IPS-NIHi11 (cell line): ENCODE measurements around the gene HOXD8.

ENCODE experiments used
- DNase-seq: peaks from one replicate; pipeline ENCODE4 v3.0.0; 2012; ENCODE audit warnings: mixed read lengths, low spot score

The HOXD8 gene

DNA sequence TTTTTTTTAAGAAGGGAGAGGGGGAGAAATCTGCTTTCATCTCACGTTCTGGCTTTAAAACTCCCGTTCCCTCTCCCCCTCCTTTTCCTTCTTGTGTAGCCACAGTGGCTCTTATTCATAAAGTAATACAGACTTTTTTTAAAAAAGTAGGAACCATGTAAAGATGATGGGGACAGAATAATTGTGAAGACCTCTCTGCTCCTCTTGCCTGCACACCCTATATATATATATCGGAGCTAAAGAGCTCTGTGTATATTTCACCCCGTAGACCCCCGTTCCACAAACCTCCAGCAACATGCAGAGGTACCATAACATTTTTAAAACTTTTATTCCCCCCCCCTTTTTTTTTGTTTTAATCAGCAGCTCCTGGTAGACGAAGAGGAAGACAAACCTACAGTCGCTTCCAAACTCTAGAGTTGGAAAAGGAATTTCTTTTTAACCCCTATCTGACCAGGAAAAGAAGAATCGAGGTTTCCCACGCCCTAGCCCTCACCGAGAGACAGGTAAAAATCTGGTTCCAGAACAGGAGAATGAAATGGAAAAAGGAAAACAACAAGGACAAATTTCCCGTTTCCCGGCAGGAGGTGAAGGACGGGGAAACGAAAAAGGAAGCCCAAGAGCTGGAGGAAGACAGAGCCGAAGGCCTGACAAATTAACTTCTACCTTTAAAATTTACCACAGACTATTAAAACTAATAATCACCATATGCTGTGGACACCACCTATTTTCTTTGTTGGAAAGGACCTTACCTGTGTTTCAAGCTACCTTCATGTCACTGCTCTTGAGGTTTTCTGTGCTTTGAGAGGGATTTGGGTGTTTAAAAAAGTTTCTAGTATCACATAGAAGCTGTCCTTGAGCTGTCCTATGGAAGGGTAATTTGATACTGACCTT is 1.7 kb downstream of the HOXD8 start:
- DNase-seq = no peak

GRCh38 chr2:176131848-176132158 is 2.3 kb downstream of the HOXD8 start:
- no peak for DNase-seq

DNA sequence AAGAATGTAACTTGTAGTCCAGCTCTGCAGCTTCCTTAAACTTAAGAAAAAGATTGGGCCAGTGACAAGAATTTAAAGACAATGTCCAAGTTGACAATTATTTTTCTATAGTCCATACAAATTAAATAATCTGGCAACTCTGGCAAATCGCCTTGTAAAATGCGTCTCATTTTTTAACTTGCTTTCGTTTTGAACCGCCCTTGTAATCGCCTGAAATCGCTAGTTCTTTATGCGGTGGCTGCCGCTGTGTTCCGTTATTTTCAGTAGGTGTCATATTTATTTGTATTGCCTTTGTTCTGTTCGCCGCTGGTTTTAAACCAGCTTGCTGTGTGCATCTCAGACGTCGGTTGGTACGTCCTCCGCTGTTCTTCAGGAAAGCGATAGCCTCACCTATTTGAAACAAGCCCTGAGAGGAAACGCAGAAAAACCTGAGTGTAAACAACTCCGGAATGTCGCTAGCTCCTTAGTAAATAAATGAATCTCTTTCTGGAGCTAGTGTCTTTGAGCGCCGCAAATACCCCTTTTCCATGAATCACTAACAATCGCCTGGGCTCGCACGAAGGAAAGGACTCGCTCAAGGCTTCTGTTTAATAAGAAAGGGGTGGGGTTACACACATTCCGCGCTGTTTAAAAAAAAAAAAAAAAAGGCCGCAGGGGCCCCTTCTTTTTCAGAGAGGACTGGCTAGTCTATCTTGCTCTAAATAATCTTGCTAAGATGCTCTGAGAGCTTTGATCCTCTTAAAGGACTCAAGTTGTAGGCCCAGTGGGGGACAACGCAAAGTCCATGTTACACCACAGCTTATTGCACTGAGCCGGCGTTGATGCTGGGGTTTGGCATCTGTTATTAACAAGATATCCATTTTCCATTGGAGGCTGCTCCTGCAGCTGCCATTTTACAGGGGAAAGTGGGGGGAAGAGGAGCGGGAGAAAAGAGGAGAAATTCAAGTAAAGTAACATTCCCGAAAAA is 3.0 kb downstream of the HOXD8 start:
- no peak for DNase-seq

GRCh38 chr2:176133389-176133788 is 3.9 kb downstream of the HOXD8 start:
- no peak for DNase-seq

DNA sequence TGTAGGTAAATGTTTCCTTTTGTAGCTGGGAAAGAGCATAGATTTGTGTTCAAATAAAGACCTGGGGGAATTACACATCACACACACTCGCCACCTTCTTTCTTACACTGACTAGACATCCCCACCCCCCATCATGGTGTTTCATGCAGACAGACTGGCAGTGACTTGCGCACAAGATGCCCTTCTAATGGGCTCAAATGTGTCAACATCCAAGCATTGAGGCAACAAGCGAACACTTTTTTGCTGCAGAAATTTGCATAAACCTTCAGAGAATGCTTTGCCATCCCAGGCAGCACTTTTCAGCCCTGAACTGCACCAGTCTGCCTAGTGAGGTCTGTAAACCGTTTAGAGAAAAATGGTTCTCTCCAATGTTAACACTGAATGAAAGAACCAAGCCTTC is 4.5 kb downstream of the HOXD8 start:
- DNase-seq = no peak

- no peak for DNase-seq
Observed at GRCh38 chr2:176135035-176135440, 5.5 kb downstream of the HOXD8 start.

DNA sequence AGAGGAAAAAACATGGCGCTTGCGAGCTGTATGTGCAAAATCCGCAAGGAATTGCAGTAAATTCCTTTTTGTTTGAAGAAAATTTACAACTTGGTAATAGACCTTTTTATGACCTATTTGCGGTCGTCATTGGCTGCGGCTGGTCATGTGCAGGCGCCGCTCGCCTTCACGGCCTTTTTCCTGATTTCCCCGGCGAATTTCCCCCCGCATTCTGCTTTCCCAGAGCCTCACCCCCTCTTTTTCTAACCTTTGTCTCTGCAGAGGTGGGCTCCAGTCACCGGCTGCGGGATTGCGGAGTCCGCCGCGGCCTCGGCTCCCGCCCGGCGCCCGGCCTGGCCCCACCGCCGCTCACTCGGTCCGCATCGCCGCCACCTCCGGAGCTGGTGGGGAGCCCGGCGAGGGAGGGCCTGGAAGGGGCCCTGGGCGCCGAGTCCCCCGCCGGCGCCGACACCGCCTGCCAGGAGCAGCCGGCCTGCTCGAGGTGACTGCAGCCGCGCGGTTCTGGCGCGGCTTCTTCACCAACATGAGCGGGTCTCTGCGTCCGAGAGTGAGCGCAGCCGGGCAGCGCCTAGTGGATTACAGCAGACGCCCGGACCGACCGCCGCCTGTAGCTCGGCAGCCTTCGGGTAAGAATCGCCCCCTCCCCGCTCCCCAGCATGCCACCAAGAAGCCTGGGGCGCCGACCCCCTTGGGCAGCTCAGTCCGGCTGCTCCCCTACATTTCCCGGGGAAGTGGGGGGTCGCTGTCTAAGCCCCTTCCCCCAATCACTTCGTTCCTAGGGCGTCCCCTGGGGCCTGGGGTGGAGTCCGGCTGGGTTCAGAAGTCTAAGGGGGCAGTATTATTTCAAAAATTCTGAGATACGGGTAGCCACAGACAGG is 7.1 kb downstream of the HOXD8 start:
- DNase-seq = peak; percentile 50

- DNase-seq = no peak
Observed at GRCh38 chr2:176137252-176137580, 7.7 kb downstream of the HOXD8 start.

DNA sequence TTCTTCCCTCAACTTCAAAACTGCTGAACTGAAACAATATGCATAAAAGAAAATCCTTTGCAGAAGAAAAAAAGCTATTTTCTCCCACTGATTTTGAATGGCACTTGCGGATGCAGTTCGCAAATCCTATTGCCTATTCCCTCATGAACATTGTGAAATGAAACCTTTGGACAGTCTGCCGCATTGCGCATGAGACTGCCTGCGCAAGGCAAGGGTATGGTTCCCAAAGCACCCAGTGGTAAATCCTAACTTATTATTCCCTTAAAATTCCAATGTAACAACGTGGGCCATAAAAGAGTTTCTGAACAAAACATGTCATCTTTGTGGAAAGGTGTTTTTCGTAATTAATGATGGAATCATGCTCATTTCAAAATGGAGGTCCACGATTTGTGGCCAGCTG is 8.4 kb downstream of the HOXD8 start:
- DNase-seq = no peak

- DNase-seq = no peak
Observed at GRCh38 chr2:176138526-176138922, 9.0 kb downstream of the HOXD8 start.

GRCh38 chr2:176138923-176139660 is 9.6 kb downstream of the HOXD8 start:
- DNase-seq = no peak

- no peak for DNase-seq
Observed at GRCh38 chr2:176139661-176140512, 10.4 kb downstream of the HOXD8 start.

- peak; percentile 94 for DNase-seq
Observed at GRCh38 chr2:176140513-176141317, 11.2 kb downstream of the HOXD8 start.

- no peak for DNase-seq
Observed at GRCh38 chr2:176142281-176142680, 12.8 kb downstream of the HOXD8 start.

DNA sequence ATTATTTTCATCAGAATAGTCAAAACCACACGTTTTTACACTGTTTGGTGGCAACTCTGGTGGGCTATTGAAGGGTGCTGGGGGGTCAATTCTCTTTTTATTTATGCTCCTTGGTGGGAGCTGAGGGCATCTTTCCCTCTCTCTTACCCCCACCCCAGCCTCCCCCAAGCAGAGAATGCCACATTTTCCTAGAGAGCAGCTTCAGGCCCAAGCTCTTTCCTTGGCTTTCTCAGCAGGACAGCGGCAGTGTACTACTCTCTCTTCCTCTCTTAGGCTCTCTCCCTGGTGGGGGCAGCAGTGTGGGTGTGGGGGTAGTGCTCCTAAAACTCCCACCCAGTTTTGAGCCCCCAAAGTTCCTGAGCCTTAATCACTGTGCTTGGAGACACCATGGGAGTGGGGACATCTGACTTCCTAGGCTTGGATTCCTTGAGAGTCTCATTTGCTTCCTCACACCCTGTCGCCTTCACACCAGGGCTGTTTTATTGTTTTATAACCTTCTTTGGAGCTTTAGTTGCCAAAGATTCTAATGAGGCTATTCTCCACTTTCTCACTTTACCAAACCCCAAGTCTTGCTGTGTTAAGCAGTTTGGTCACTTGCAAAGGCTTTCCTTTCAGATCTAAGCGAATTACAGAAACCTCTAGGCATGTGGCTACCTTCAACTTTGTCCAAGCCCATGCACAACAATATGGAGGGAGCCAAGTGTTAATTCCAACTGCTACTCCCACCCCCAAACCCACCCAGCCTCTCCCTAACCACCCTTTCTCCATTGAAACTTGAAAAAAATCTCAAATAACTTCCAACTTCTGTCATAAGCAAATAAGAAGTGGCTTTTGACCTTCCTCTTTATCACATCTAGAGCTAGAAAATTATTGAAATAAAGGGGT is 15.8 kb downstream of the HOXD8 start:
- DNase-seq = no peak

- no peak for DNase-seq
Observed at GRCh38 chr2:176146101-176146500, 16.6 kb downstream of the HOXD8 start.

GRCh38 chr2:176146645-176147044 is 17.1 kb downstream of the HOXD8 start:
- no peak for DNase-seq

GRCh38 chr2:176147210-176147799 is 17.8 kb downstream of the HOXD8 start:
- DNase-seq = no peak
